Ovary (tissue), 9 donors: ENCODE data around the gene FGFR1OP2. TPM values are rescaled to one million over a fixed set of nuclear protein-coding genes. Genes with fewer than 3 reads are reported as not detected.

Experiments
- DNase-seq, 5 donors: peaks; one replicate each; pipeline ENCODE4 v3.0.0-alpha.2; 2019 to 2020
- H3K27ac ChIP-seq, 2 donors: fragments of 200-600 bp; one replicate each; pipeline versions ENCODE4 v1.5.1 to v1.8.0; 2019 to 2022
- H3K27me3 ChIP-seq: fragments of 200-600 bp; one replicate; pipeline ENCODE4 v1.8.0; 2022
- H3K36me3 ChIP-seq: fragments of 200-600 bp; sonication (generic); one replicate; pipeline ENCODE4 v1.5.1; 2019
- H3K4me1 ChIP-seq: one replicate; pipeline ENCODE4 v1.8.1; 2013; ENCODE audit warnings: mild to moderate bottlenecking, moderate library complexity; ENCODE audit not compliant: insufficient read depth
- H3K4me3 ChIP-seq: fragments of 200-600 bp; sonication (generic); one replicate; pipeline ENCODE4 v1.5.1; 2017
- H3K9me3 ChIP-seq, 2 donors: fragments of 200-600 bp in 1 of 2; sonication (generic) in 1 of 2; one replicate each; pipeline versions ENCODE4 v1.5.1 to v1.8.1; 2013 to 2019; ENCODE audit warnings: mild to moderate bottlenecking in 1 of 2, moderate library complexity in 1 of 2
- CTCF ChIP-seq, 3 donors: fragments of 450-650 bp in 2 of 3; fragments of 200-600 bp in 1 of 3; IDR thresholded peaks; one replicate each; pipeline versions ENCODE4 v1.5.1 to v1.8.0; 2016 to 2022; ENCODE audit warnings: antibody characterized with exemption in 3 of 3, mild to moderate bottlenecking in 1 of 3
- EP300 ChIP-seq: sonication (generic); formaldehyde crosslinking; IDR thresholded peaks from one replicate; pipeline ENCODE4 v1.6.1; 2017; ENCODE audit warnings: antibody characterized with exemption
- POLR2A ChIP-seq: fragments of 450-650 bp; IDR thresholded peaks from one replicate; pipeline ENCODE4 v1.6.1; 2017; ENCODE audit warnings: antibody characterized with exemption, mild to moderate bottlenecking, moderate library complexity
- WGBS, 3 donors: extraction: QIAGEN DNeasy Blood & Tissue Kit in 1 of 3; methylation state at CpG; one replicate each; pipeline versions ENCODE4 v1.1.5 to v1.1.7; 2013 to 2017; 5-methylcytosine and 5-hydroxymethylcytosine counted together
- intact Hi-C, 4 donors: fragments of 100-400 bp; cut with DNase I; formaldehyde crosslinking; loops; one replicate each; pipeline versions ENCODE4 v1.11.0 to v1.15.1; 2022 to 2023
- polyA plus RNA-seq, 2 donors: library from polyadenylated mRNA; stranded (reverse); fragments of 200-250 nt in 1 of 2; fragments of 350-450 nt in 1 of 2; fragmentation: Illumina TruSeq in 1 of 2; extraction: RNeasy Lipid Tissue Mini Kit (QIAGEN cat#74804) in 1 of 2; gene quantifications; one replicate each; pipeline ENCODE4 v1.2.3, GENCODE V29; 2013 to 2014
- total RNA-seq, 7 donors: library from RNA; depleted of rRNA in 2 of 7; stranded (reverse); fragments of >200 nt in 2 of 7; fragmentation: NEBNext Ultra II Directional in 3 of 7; extraction: Animal tissue kit (Norgen Biotek cat#: 25700) in 3 of 7; gene quantifications; one replicate each; pipeline versions ENCODE4 v1.1.0 to v1.2.4, GENCODE V29; 2016 to 2023
- donor health status: DM: no; HTN: no; CAD: no; lungs with moderate emphysema.
- donor health status: DM: no; HTN: no; CAD: no.
- donor health status: Bipolar disorder and iron deficiency.
- donor health status: DM: yes; HTN: yes; CAD: no.
- donor health status: DM: no; HTN: no; CAD: no.
- donor health status: DM: yes; HTN: yes; CAD: no.

Gene FGFR1OP2
- total and polyA plus RNA-seq, 9 donors = 48.7 to 150 (median 76.4) TPM

GRCh38 chr12:26978801-26979200 lies 40.5 kb downstream of the FGFR1OP2 start:
- intact Hi-C loops = no loop called here
- DNase-seq = no peak
- Histone ChIP-seq H3K36me3 (no peaks in the 10 kb centered on the region), H3K27me3 (no peaks in the 10 kb centered on the region), H3K4me3 (no peak overlapping the region), H3K9me3 (no peaks in the 10 kb centered on the region), H3K4me1 (no peaks in the 10 kb centered on the region), H3K27ac (no peak overlapping the region)
- WGBS, 3 donors = 86 to 97% (median 95%) methylated on average over 1 of the region's 1 CpG
- TF ChIP-seq POLR2A (no peak), EP300 (no peak), CTCF (IDR thresholded peaks at IDR 0.05) (no peak)

GRCh38 chr12:26979733-26980132 lies 41.5 kb downstream of the FGFR1OP2 start:
- Histone ChIP-seq H3K4me1 (no peaks in the 10 kb centered on the region), H3K9me3 (no peaks in the 10 kb centered on the region), H3K4me3 (no peak overlapping the region), H3K36me3 (no peaks in the 10 kb centered on the region), H3K27ac (no peak overlapping the region), H3K27me3 (no peaks in the 10 kb centered on the region)
- 96 to 98% (median 98%) methylated on average over 11 of the region's 11 CpGs for WGBS, 3 donors
- DNase-seq = no peak
- intact Hi-C loops = no loop called here
- no peak for TF ChIP-seq CTCF (IDR thresholded peaks at IDR 0.05)
- TF ChIP-seq POLR2A = no peak
- no peak for TF ChIP-seq EP300

- intact Hi-C loops = no loop called here
Measured at GRCh38 chr12:26982866-26983265, 44.6 kb downstream of the FGFR1OP2 start.

GRCh38 chr12:26987634-26988424 lies 49.6 kb downstream of the FGFR1OP2 start:
- no peaks in the 10 kb centered on the region for H3K9me3 ChIP-seq
- TF ChIP-seq CTCF (IDR thresholded peaks at IDR 0.05) (no peak), POLR2A (no peak), EP300 (no peak)
- no peaks in the 10 kb centered on the region for H3K4me1 ChIP-seq
- H3K36me3 ChIP-seq = no peaks in the 10 kb centered on the region
- no peaks in the 10 kb centered on the region for H3K27me3 ChIP-seq
- no peak overlapping the region for H3K27ac ChIP-seq
- no peak for DNase-seq
- intact Hi-C loops = loop anchor here in 1 of 4 donors (1.0 kb wide), 1 partner anchor 22 kb away; no protein-coding TSS in a partner anchor
- no peak overlapping the region for H3K4me3 ChIP-seq
- 88 to 91% (median 89%) methylated on average over 10 of the region's 10 CpGs for WGBS, 3 donors

More at GRCh38 chr12:26982866-26983265, 44.6 kb downstream of the FGFR1OP2 start:
- DNase-seq = no peak
- 96 to 99% (median 98%) methylated on average over 2 of the region's 2 CpGs for WGBS, 3 donors
- H3K4me3 ChIP-seq = no peak overlapping the region
- no peak overlapping the region for H3K27ac ChIP-seq
- no peaks in the 10 kb centered on the region for H3K36me3 ChIP-seq
- no peak for TF ChIP-seq POLR2A
- TF ChIP-seq CTCF (IDR thresholded peaks at IDR 0.05) = no peak
- no peak for TF ChIP-seq EP300
- H3K4me1 ChIP-seq = no peaks in the 10 kb centered on the region
- H3K9me3 ChIP-seq = no peaks in the 10 kb centered on the region
- H3K27me3 ChIP-seq = no peaks in the 10 kb centered on the region
